Mesenchymal stem cell (in vitro differentiated cells and primary cell): ENCODE data around the gene SLC25A25.
A peak's percentile ranks its signal among the peaks of the same experiment; 100 is the strongest.

Source experiments
- DNase-seq: peaks from one replicate; pipeline ENCODE4 v3.0.0-alpha.2; 2013
- H2AFZ ChIP-seq: one replicate; pipeline ENCODE4 v1.6.1; 2013; ENCODE audit warnings: low read depth, mild to moderate bottlenecking, control low read depth, inconsistent platforms, low read length, moderate library complexity
- H2AK5ac ChIP-seq: 2 replicates; pipeline ENCODE4 v1.6.1; 2013; ENCODE audit warnings: low read length, moderate library complexity, mild to moderate bottlenecking, inconsistent platforms; ENCODE audit not compliant: severe bottlenecking
- H2BK120ac ChIP-seq: one replicate; pipeline ENCODE4 v1.6.1; 2013; ENCODE audit warnings: low read depth, mild to moderate bottlenecking, inconsistent platforms, low read length, moderate library complexity
- H2BK12ac ChIP-seq, 2 experiments: one replicate each; pipeline ENCODE4 v1.6.1; 2013; ENCODE audit warnings: inconsistent platforms in 2 of 2, low read length in 2 of 2, mild to moderate bottlenecking in 2 of 2, moderate library complexity in 2 of 2, control low read depth in 1 of 2
- H2BK15ac ChIP-seq: one replicate; pipeline ENCODE4 v1.6.1; 2013; ENCODE audit warnings: mild to moderate bottlenecking, low read depth, inconsistent platforms; ENCODE audit not compliant: poor library complexity, severe bottlenecking
- H2BK5ac ChIP-seq: 2 replicates; pipeline ENCODE4 v1.6.1; 2013; ENCODE audit warnings: low read depth, mild to moderate bottlenecking, low read length, control low read depth, inconsistent platforms; ENCODE audit not compliant: poor library complexity, severe bottlenecking
- H3K14ac ChIP-seq, 2 experiments: one replicate each; pipeline ENCODE4 v1.6.1; 2013; ENCODE audit warnings: inconsistent platforms in 2 of 2, low read length in 2 of 2, control low read depth in 1 of 2, mild to moderate bottlenecking in 1 of 2, moderate library complexity in 1 of 2
- H3K18ac ChIP-seq, 2 experiments: one replicate each; pipeline ENCODE4 v1.6.1; 2013; ENCODE audit warnings: inconsistent platforms in 2 of 2, low read length in 2 of 2, control low read depth in 1 of 2, low read depth in 1 of 2, mild to moderate bottlenecking in 1 of 2
- H3K23ac ChIP-seq, 2 experiments: one replicate each; pipeline ENCODE4 v1.6.1; 2013; ENCODE audit warnings: inconsistent platforms in 2 of 2, low read length in 2 of 2, mild to moderate bottlenecking in 2 of 2, moderate library complexity in 2 of 2, control low read depth in 1 of 2
- H3K27ac ChIP-seq: 2 replicates; pipeline ENCODE4 v1.5.1; 2013; ENCODE audit warnings: mild to moderate bottlenecking, moderate library complexity, low read length, control low read depth, inconsistent platforms; ENCODE audit not compliant: poor library complexity, severe bottlenecking
- H3K27me3 ChIP-seq, 2 experiments: 2 replicates each; pipeline versions ENCODE4 v1.6.1 to v1.7.0; 2013; ENCODE audit warnings: low read length in 2 of 2, mild to moderate bottlenecking in 2 of 2, moderate library complexity in 2 of 2, control low read depth in 1 of 2, inconsistent platforms in 1 of 2; ENCODE audit not compliant: control insufficient read depth in 1 of 2, insufficient read depth in 1 of 2
- H3K36me3 ChIP-seq, 2 experiments: 2 replicates each; pipeline versions ENCODE4 v1.6.1 to v1.7.0; 2013; ENCODE audit warnings: low read length in 2 of 2, control low read depth in 1 of 2, inconsistent platforms in 1 of 2, low read depth in 1 of 2, mild to moderate bottlenecking in 1 of 2; ENCODE audit not compliant: insufficient read depth in 2 of 2, control insufficient read depth in 1 of 2
- H3K4ac ChIP-seq, 2 experiments: one replicate each; pipeline ENCODE4 v1.6.1; 2013; ENCODE audit warnings: inconsistent platforms in 2 of 2, low read length in 2 of 2, mild to moderate bottlenecking in 2 of 2, moderate library complexity in 2 of 2, control low read depth in 1 of 2, low read depth in 1 of 2
- H3K4me1 ChIP-seq: 2 replicates; pipeline ENCODE4 v1.6.1; 2013; ENCODE audit warnings: low read depth, low read length, control low read depth; ENCODE audit not compliant: control insufficient read depth, insufficient read depth
- H3K4me2 ChIP-seq: 2 replicates; pipeline ENCODE4 v1.6.1; 2013; ENCODE audit warnings: low read length, mild to moderate bottlenecking, inconsistent platforms; ENCODE audit not compliant: poor library complexity, severe bottlenecking
- H3K4me3 ChIP-seq, 2 experiments: 2 replicates each; pipeline versions ENCODE4 v1.5.1 to v1.7.0; 2013; ENCODE audit warnings: low read length in 2 of 2, mild to moderate bottlenecking in 2 of 2, control low read depth in 1 of 2, low read depth in 1 of 2; ENCODE audit not compliant: insufficient read depth in 1 of 2
- H3K79me1 ChIP-seq: replicated peaks from 2 replicates; pipeline ENCODE4 v1.6.1; 2013; ENCODE audit warnings: mild to moderate bottlenecking, control low read depth, low read length, inconsistent platforms; ENCODE audit not compliant: poor library complexity, severe bottlenecking
- H3K9ac ChIP-seq: 2 replicates; pipeline ENCODE4 v1.7.0; 2013; ENCODE audit warnings: mild to moderate bottlenecking, low read length, moderate library complexity
- H3K9me3 ChIP-seq: 2 replicates; pipeline ENCODE4 v1.7.0; 2013; ENCODE audit warnings: mild to moderate bottlenecking, low read length; ENCODE audit not compliant: control insufficient read depth
- H4K8ac ChIP-seq: one replicate; pipeline ENCODE4 v1.6.1; 2013; ENCODE audit warnings: inconsistent platforms, mild to moderate bottlenecking, low read length, moderate library complexity
- H4K91ac ChIP-seq: one replicate; pipeline ENCODE4 v1.6.1; 2013; ENCODE audit warnings: mild to moderate bottlenecking, low read length, inconsistent platforms
- WGBS: methylation state at CpG from one replicate; pipeline ENCODE4 v1.1.7; 2013; ENCODE audit warnings: mixed read lengths; 5-methylcytosine and 5-hydroxymethylcytosine counted together

The SLC25A25 gene

DNA sequence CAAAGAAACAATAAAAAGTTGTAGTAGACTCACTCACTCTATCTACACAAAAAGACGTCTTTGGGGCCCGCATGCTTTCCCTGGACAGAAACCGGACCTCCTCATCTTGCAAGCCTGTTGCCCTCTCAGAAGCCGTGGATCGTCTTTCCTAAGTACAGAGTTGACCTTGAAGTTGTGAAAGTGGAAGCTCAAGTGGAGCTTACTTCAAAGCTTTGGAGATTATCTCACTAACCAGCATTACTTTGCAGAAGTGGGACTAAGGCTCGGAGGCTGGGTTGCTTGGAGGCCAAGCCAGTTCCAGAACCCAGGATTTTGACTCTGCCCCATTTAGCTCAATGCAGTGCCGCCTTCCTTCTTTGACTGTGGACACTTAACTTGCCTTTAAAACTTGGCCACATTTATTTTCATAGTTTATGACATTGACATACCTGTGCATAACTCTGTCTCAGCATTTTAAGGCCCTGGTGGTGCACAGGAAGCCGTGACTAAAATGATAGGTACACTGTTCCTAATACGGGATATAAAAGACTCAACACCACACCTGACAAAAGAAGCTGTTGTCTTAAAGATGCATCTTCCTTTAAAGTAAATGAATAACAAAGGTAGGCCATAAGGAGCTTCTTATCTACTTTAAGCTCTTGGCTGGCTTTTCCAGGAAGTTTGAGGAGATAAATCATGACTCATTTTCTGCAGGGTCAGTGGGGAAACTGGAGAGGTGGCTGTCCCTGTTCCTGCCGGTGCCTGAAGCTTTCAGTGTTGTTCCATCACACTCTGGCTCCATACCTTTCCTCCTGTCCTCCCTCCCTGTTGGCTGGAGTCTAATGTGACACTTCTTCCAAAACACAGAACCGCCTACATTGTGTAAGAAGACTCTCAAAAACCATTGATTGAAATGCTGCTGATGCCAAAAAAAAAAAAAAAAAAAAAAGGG is 10.7 kb downstream of the SLC25A25 start:
- no peak overlapping the region for H2BK5ac ChIP-seq
- H3K4me3 ChIP-seq = no peak overlapping the region
- H3K4me2 ChIP-seq = no peak overlapping the region
- H3K27me3 ChIP-seq = no peaks in the 10 kb centered on the region
- peaks cover 0 to 2% of the 10 kb centered on the region in 2 experiments for H3K36me3 ChIP-seq
- peak; percentile 88 for DNase-seq
- no peaks in the 10 kb centered on the region for H3K9me3 ChIP-seq
- 53% methylated on average over 10 of the region's 11 CpGs for WGBS
- no peak overlapping the region for H2AK5ac ChIP-seq
- peak overlapping the region; percentile 46 to 70 for H3K18ac ChIP-seq
- H3K4me1 ChIP-seq = peaks cover 18% of the 10 kb centered on the region
- H3K4ac ChIP-seq = peak overlapping the region in 1 of 2 experiments; percentile 47
- H2BK15ac ChIP-seq = no peak overlapping the region
- peak overlapping the region; percentile 37 for H3K27ac ChIP-seq
- H3K79me1 ChIP-seq = peaks cover 15% of the 10 kb centered on the region
- H3K9ac ChIP-seq = no peak overlapping the region
- H2BK12ac ChIP-seq = peak overlapping the region in 1 of 2 experiments; percentile 14
- no peak overlapping the region for H2AFZ ChIP-seq
- H3K23ac ChIP-seq = no peak overlapping the region
- H4K8ac ChIP-seq = no peak overlapping the region
- H3K14ac ChIP-seq = no peak overlapping the region
- H4K91ac ChIP-seq = peak overlapping the region; percentile 14
- no peak overlapping the region for H2BK120ac ChIP-seq

GRCh38 chr9:128080206-128080605 is 12.2 kb downstream of the SLC25A25 start:
- Histone ChIP-seq H3K36me3 (no peaks in the 10 kb centered on the region), H2BK120ac (peak overlapping the region; percentile 49), H3K9ac (peak overlapping the region; percentile 86), H3K9me3 (no peaks in the 10 kb centered on the region), H3K14ac (no peak overlapping the region), H2BK15ac (no peak overlapping the region), H2AFZ (no peak overlapping the region), H3K23ac (no peak overlapping the region), H4K8ac (no peak overlapping the region), H3K79me1 (peaks cover 13% of the 10 kb centered on the region), H3K4me3 (no peak overlapping the region), H3K18ac (no peak overlapping the region), H3K27ac (peak overlapping the region; percentile 97), H3K4me2 (no peak overlapping the region), H4K91ac (no peak overlapping the region), H3K4me1 (peaks cover 18% of the 10 kb centered on the region), H2BK12ac (no peak overlapping the region), H2BK5ac (no peak overlapping the region), H3K4ac (peak overlapping the region in 1 of 2 experiments; percentile 8), H2AK5ac (no peak overlapping the region), H3K27me3 (no peaks in the 10 kb centered on the region)
- no peak for DNase-seq
- no CpG with 5 or more reads among the region's 5 CpGs for WGBS

DNA sequence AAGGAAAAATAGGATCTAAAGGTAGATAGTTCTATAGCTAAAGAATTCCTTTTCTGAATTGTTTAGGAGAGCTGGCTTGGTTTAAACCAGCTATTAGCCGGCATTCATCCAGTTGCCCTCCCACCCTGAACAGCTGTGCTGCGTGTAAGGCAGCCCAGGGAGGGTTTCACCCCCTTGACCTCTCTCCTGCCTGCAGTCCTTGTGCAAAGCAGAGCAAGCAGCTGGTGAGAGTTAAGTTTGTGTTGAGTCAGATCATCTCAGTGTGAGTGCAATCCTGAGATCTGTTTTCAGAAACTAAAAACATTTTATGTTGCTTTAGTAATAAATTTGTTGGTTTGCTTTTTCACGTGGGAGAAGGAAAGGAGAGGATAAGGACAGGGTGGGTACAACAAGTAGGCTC is 13.0 kb downstream of the SLC25A25 start:
- DNase-seq = peak; percentile 98
- Histone ChIP-seq H3K4me3 (peak overlapping the region in 1 of 2 experiments; percentile 62), H2BK120ac (no peak overlapping the region), H3K4me2 (peak overlapping the region; percentile 33), H3K23ac (no peak overlapping the region), H2AFZ (no peak overlapping the region), H3K36me3 (peaks cover 0 to 3% of the 10 kb centered on the region in 2 experiments), H3K9ac (peak overlapping the region; percentile 86), H3K27me3 (no peaks in the 10 kb centered on the region), H3K9me3 (no peaks in the 10 kb centered on the region), H2AK5ac (no peak overlapping the region), H3K18ac (peak overlapping the region; percentile 5 to 76), H4K8ac (no peak overlapping the region), H2BK12ac (peak overlapping the region in 1 of 2 experiments; percentile 28), H2BK5ac (no peak overlapping the region), H3K14ac (no peak overlapping the region), H3K27ac (peak overlapping the region; percentile 97), H3K79me1 (peaks cover 16% of the 10 kb centered on the region), H3K4me1 (peaks cover 18% of the 10 kb centered on the region), H4K91ac (no peak overlapping the region), H2BK15ac (no peak overlapping the region), H3K4ac (peak overlapping the region in 1 of 2 experiments; percentile 86)
- 0% methylated on average over 3 of the region's 3 CpGs for WGBS

- Histone ChIP-seq H3K27ac (peak overlapping the region; percentile 97), H4K91ac (no peak overlapping the region), H2AK5ac (peak overlapping the region; percentile 2), H3K27me3 (no peaks in the 10 kb centered on the region), H3K36me3 (peaks cover 0 to 6% of the 10 kb centered on the region in 2 experiments), H3K4me3 (no peak overlapping the region), H2BK5ac (no peak overlapping the region), H3K9me3 (no peaks in the 10 kb centered on the region), H2BK12ac (peak overlapping the region in 1 of 2 experiments; percentile 86), H3K4me1 (peaks cover 18% of the 10 kb centered on the region), H2BK15ac (no peak overlapping the region), H4K8ac (no peak overlapping the region), H2BK120ac (no peak overlapping the region), H3K4ac (peak overlapping the region in 1 of 2 experiments; percentile 54), H3K79me1 (peaks cover 13% of the 10 kb centered on the region), H3K23ac (no peak overlapping the region), H3K14ac (no peak overlapping the region), H3K18ac (peak overlapping the region in 1 of 2 experiments; percentile 61), H3K4me2 (no peak overlapping the region), H3K9ac (peak overlapping the region; percentile 86), H2AFZ (no peak overlapping the region)
- no peak for DNase-seq
- WGBS = 83% methylated on average over 6 of the region's 7 CpGs
These were observed 14.1 kb downstream of the SLC25A25 start for GRCh38 chr9:128082151-128082550.
